Measurements from ENCODE around the gene CST7.
"Not testable (repeated sequence)": the region's sequence is repeated elsewhere in the genome, so short reads cannot be mapped to it uniquely, and the experiment has no call there.

CST7 gene

GRCh38 chr20:24948939-24949679 is at the start of gene CST7:
TSS of gene CST7 (plus strand) at chr20:24949269. CDS start at chr20:24949506, 237 bp downstream.
- no peak for DNase-seq (ENCODE audit: low spot score)

- no peak for DNase-seq (ENCODE audit: low spot score)
These were observed 42.3 kb upstream of the CST7 start for GRCh38 chr20:24906806-24907205.

GRCh38 chr20:24908642-24909041 is 40.4 kb upstream of the CST7 start:
- no peak for DNase-seq (ENCODE audit: low spot score)

- no peak for DNase-seq (ENCODE audit: low spot score)
These were observed 39.8 kb upstream of the CST7 start for GRCh38 chr20:24909086-24909780.

GRCh38 chr20:24909861-24910260 is 39.2 kb upstream of the CST7 start:
- no peak for DNase-seq (ENCODE audit: low spot score)

- no peak for DNase-seq (ENCODE audit: low spot score)
These were observed 38.6 kb upstream of the CST7 start for GRCh38 chr20:24910461-24910860.

GRCh38 chr20:24911461-24911860 is 37.6 kb upstream of the CST7 start:
- no peak for DNase-seq (ENCODE audit: low spot score)

- no peak for DNase-seq (ENCODE audit: low spot score)
These were observed 36.5 kb upstream of the CST7 start for GRCh38 chr20:24912397-24913075.

- no peak for DNase-seq (ENCODE audit: low spot score)
These were observed 35.9 kb upstream of the CST7 start for GRCh38 chr20:24913076-24913628.

- no peak for DNase-seq (ENCODE audit: low spot score)
These were observed 34.5 kb upstream of the CST7 start for GRCh38 chr20:24914388-24915241.

GRCh38 chr20:24915440-24915839 is 33.6 kb upstream of the CST7 start:
- DNase-seq (ENCODE audit: low spot score) = no peak

GRCh38 chr20:24915892-24916291 is 33.2 kb upstream of the CST7 start:
- DNase-seq (ENCODE audit: low spot score) = no peak

GRCh38 chr20:24916412-24916811 is 32.7 kb upstream of the CST7 start:
- DNase-seq (ENCODE audit: low spot score) = no peak

GRCh38 chr20:24917056-24917455 is 32.0 kb upstream of the CST7 start:
- DNase-seq (ENCODE audit: low spot score) = no peak

- peak; percentile 58 for DNase-seq (ENCODE audit: low spot score)
These were observed 31.1 kb upstream of the CST7 start for GRCh38 chr20:24917797-24918578.

GRCh38 chr20:24918579-24919566 is 30.2 kb upstream of the CST7 start:
- no peak for DNase-seq (ENCODE audit: low spot score)

GRCh38 chr20:24919665-24920064 is 29.4 kb upstream of the CST7 start:
- not testable (repeated sequence) for DNase-seq (ENCODE audit: low spot score)

GRCh38 chr20:24920706-24921105 is 28.4 kb upstream of the CST7 start:
- not testable (repeated sequence) for DNase-seq (ENCODE audit: low spot score)

GRCh38 chr20:24929259-24929658 is 19.8 kb upstream of the CST7 start:
- DNase-seq (ENCODE audit: low spot score) = not testable (repeated sequence)

Data from RKO (cell line).